Frontal cortex (tissue), 4 donors: ENCODE data around the gene TOGARAM2. TPM values are rescaled to one million over a fixed set of nuclear protein-coding genes. Genes with fewer than 3 reads are reported as not detected.
"Not testable (repeated sequence)": the region's sequence is repeated elsewhere in the genome, so short reads cannot be mapped to it uniquely, and the experiment has no call there.

ENCODE experiments used
- DNase-seq, 2 donors: peaks; one replicate each; pipeline ENCODE4 v3.0.0; 2012; ENCODE audit warnings: low spot score in 2 of 2
- FAIRE-seq: peaks from 2 replicates; lab custom pipeline; 2012; peaks lifted over from hg19 to GRCh38; lab: Jason Lieb, UNC
- total RNA-seq: library from RNA; depleted of rRNA; stranded (reverse); fragments of >200 nt; gene quantifications from one replicate; pipeline ENCODE4 v1.2.3, GENCODE V29; 2014
- donor health status: control.
- donor health status: control.
- donor health status: control.

TOGARAM2 gene
- total RNA-seq, 1 donor from 2014 or later: under 0.01 TPM

GRCh38 chr2:29065068-29065811, 84.1 kb downstream of the TOGARAM2 start:
- peak; percentile 39 to 40 for DNase-seq
- no peak for FAIRE-seq

- FAIRE-seq (no peak), DNase-seq (no peak)
Measured at GRCh38 chr2:29066271-29066860, 85.3 kb downstream of the TOGARAM2 start.

- DNase-seq (no peak), FAIRE-seq (no peak)
Measured at GRCh38 chr2:29066997-29067605, 86.0 kb downstream of the TOGARAM2 start.

GRCh38 chr2:29068513-29068912, 87.4 kb downstream of the TOGARAM2 start:
- no peak for DNase-seq
- FAIRE-seq: no peak

- no peak for DNase-seq
- no peak for FAIRE-seq
Measured at GRCh38 chr2:29070526-29070925, 89.4 kb downstream of the TOGARAM2 start.

DNA sequence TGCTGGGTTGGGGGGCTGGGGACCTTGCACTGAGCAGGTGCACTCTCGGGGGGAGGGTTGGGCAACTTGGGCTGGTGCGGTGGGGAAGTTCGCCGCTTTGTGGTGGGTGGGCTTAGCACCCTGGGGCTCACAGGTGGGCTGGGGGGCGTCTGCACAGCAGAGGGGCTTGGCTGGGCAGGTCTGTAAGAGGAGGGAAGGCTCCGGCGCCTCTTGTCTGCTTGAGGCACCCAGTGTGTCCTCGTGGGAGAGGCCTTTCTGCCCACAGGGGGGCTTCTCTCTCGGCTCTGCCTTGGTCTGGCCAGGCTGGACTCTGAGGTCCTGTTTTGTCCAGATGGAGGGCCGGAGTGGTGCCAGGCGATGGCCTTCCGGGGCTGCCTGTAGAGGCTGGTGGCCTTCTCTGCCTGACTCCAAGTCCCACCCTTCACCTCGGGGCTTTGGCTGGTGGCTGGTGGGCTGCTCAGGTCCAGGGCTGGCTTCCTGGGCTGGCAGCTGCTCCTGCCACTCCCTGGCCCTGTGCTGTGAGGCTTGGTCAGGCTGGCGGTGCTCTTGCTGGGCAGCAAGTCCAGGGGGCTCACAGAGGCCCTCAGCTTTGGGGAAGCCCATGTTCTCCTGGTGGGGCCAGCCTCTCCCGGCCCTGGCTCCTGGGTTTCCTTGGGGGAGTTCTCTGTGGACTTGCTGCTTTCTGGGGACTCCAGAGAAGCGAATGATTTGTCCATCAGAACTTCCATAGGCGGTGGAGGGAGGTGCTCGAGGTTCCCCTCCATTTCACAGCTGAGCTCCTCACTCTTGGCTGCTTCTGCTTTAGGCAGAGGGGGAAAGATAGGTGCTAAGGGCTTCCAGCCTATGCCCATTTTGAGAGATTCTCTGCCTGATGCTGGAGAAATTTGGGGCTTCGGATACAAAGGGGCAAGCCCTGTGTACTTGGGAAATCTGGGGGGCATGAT, 90.2 kb downstream of the TOGARAM2 start:
- FAIRE-seq (no peak), DNase-seq (no peak)

- FAIRE-seq: no peak
- DNase-seq: no peak
Measured at GRCh38 chr2:29072251-29072650, 91.2 kb downstream of the TOGARAM2 start.

DNA sequence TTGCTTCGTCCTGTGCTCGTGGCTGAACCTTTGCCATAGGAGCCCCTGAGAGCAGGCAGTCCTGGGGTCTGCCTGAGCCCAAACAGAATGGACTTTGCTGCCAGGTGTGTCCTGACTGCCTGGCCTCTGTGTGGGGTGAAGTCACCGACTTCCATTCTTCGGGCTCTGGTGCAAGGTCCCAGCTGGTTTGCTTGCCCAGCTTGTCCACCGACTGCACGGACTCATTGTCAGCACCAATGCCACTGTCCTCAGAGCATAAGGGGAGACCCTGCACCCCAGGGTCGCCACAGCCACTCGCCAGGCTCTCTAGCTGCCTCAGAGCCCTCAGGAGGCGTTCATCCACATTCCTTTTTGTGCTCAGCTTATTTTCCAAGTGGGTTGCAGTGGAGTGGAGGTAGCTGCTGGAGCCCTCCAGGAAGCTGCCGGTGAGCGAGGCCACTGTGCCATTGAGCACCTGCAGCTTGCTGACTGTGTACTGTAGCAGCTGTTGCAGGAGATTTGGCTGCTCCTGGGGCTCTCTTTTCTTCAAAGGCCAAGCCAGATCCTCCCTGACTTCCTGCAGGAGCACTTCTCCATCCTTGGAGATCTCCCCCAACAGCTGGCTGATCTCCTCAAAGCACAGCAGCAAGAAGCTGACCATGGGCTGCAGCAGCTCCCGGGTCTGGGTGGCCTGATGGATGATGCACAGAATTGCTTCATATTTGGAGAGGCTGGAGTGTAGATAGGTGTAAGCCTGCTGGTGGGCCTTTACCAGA, 92.0 kb downstream of the TOGARAM2 start:
- FAIRE-seq (no peak), DNase-seq (no peak)

GRCh38 chr2:29073933-29074332, 92.8 kb downstream of the TOGARAM2 start:
- DNase-seq (no peak), FAIRE-seq (no peak)

DNA sequence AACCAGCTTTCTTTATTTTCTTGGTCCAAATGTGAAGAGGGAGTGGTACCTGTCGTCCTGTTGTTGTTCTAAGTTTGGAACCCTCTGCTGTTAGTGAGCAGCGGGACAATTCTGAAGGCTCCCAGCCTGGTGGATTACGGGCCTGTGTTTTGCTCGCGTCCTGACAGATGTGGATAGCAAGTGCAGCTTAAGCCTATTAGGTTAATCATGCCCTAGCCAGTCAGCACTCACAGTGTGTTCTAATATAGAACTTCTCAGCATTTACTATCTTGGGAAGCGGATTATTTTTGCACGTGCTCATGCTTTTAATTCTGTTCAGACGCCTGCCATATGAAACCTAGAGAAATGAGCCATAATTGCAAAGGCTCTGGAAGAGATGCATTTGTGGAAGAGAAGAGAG, 93.3 kb downstream of the TOGARAM2 start, which contains the start of gene PCARE:
TSS of gene PCARE (minus strand) at position 113 of the 400 bp plus-strand sequence. CDS start 262 bp downstream, outside the sequence.
- DNase-seq (no peak), FAIRE-seq (no peak)

DNA sequence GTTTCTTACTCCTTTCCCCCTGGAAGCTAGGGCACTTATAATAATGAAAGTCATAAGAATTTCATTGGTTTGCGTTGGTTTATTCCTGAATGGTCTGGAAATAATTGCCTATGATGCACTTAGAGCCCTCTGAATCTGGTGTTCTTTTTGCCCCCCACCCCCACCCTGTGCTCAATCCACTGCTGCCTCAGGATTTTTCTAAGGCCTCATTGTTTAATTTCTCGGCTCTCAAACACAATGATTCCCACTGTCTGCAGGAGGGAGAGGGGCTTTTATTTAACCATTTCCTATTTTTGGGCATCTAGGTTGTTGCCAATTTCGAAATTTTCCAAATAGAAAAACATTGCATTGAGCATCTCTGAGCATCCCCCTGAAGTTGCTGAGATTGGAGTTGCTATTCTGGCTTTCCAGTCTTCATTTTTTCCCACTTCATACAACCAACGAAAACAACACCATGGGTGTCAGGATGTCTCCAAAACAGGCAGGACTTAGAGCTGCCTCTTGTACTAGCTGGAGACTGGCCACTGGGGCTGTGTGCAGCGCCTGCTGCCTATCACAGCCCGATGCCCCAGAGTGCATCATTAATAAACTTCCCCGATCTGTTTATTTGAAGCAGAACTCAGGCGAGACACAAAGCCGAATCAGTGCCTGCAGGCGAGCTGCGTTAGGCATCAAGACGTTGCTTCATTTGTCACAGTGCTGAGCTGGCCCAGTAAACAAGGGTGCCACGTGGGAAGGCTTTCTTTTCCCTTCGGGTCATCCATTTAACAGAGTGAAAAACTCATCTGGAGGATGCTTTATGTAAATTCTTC, 95.0 kb downstream of the TOGARAM2 start:
- peak; percentile 32 to 61 for DNase-seq
- FAIRE-seq: no peak

DNA sequence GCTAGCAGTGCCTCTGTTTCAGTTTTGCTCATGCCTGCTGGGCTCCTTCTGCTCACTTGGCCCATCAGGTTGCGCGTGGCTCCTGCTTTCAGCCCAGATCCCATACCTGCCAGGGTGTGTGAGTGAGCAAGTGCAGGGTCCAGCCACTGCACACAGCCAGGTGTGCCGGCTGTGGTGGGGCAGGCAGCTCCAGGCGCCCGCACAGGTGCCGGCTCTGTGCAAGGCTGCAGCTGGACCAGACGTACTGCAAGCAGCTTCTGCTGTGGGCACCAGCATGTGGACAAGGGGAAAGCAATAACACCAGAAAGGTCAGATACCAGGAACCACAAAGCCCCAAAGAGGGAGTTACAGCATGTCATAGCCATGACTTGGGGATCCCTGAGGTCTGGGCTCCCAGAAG, 98.8 kb downstream of the TOGARAM2 start:
- FAIRE-seq (no peak), DNase-seq (no peak)

- DNase-seq: no peak
- FAIRE-seq: no peak
Measured at GRCh38 chr2:29080886-29081743, 100.0 kb downstream of the TOGARAM2 start.

DNA sequence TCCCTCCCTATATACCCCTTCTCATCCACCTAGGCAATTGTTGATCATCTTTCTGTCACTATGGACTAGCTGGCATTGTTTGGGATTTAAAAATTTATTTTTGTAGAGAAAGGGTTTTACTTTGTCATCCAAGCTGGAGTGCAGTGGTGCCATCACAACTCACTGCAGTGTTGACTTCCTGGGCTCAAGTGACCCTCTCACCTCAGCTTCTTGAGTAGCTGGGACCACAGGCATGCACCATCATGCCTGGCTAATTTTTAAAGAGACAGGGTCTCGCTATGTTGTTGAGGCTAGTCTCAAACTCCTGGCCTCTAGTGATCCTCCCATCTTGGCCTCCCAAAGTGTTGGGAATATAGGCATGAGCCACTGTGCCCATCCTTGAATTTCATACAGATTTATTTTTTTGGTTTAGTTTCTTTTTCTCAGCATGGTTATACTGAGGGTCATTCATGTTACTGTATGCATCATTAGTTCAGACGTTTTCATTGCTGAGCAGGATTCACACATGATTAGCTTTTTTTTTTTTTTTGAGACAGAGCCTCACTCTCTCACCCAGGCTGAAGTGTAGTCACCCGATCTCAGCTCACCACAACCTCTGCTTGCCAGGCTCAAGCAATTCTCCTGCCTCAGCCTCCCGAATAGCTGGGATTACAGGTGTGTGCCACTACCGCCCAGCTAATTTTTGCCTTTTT, 101.9 kb downstream of the TOGARAM2 start:
- no peak for DNase-seq
- FAIRE-seq: no peak

DNA sequence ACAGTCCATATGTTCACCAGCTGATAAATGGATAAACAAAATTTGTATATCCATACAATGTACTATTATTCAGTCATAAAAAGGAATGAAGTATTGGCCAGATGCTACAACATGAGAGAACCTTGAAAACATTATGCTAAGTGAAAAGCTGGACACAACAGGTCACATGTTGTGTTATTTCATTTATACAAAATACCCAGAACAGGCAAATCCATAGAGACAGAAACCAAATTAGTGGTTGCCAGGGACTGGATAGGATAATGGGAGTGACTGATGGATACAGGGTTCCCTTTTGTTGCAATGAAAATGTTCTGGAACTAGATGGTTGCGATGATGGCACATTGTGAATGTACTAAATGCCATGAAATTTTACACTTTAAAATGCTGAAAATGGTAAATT, 103.5 kb downstream of the TOGARAM2 start:
- DNase-seq: no peak
- no peak for FAIRE-seq

- not testable (repeated sequence) for FAIRE-seq, DNase-seq
Measured at GRCh38 chr2:29090311-29090710, 109.2 kb downstream of the TOGARAM2 start.

DNA sequence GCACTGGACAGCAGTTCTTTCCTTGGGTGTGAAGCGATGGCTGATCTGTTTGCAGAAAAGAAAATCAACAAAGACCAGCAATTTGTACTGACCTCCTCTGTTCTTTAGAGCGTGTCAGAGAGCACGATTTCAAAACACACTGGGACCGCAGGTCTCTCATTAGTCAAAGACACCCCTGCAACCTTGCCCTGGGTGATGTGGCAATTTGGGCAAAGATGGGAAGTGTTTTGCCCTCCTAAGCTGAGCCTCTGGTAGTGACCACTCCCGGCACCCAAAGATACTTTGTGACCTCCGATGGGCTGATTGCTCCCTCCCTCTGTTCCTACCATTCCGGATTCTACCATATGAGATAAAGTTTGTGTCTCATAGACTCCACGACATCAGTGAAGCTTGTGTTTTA, 115.9 kb downstream of the TOGARAM2 start:
- DNase-seq: no peak
- FAIRE-seq: no peak
